Measurements from ENCODE around the gene NCBP3.

NCBP3 gene

GRCh38 chr17:3761036-3761917 is 84.8 kb downstream of the NCBP3 start:
- TF ChIP-seq MYC (IDR thresholded peaks at IDR 0.05; ENCODE audit: low read depth, low read length): no peak
- H3K4me3 ChIP-seq (ENCODE audit: low read depth, low read length): no peak overlapping the region
- no peak for DNase-seq (ENCODE audit: low read depth)

GRCh38 chr17:3759597-3760216 is 86.3 kb downstream of the NCBP3 start:
- no peak overlapping the region for H3K4me3 ChIP-seq (ENCODE audit: low read depth, low read length)
- DNase-seq (ENCODE audit: low read depth): no peak
- TF ChIP-seq POLR2A (IDR thresholded peaks at IDR 0.05; ENCODE audit: extremely low read depth, insufficient read length) (no peak), MAX (IDR thresholded peaks at IDR 0.05; ENCODE audit: low read depth, low read length) (no peak), CTCF (IDR thresholded peaks at IDR 0.05; ENCODE audit: low read depth, low read length) (no peak), MYC (IDR thresholded peaks at IDR 0.05; ENCODE audit: low read depth, low read length) (no peak)

- TF ChIP-seq MYC (IDR thresholded peaks at IDR 0.05; ENCODE audit: low read depth, low read length) (no peak), MAX (IDR thresholded peaks at IDR 0.05; ENCODE audit: low read depth, low read length) (no peak), CTCF (IDR thresholded peaks at IDR 0.05; ENCODE audit: low read depth, low read length) (no peak), POLR2A (IDR thresholded peaks at IDR 0.05; ENCODE audit: extremely low read depth, insufficient read length) (no peak)
- DNase-seq (ENCODE audit: low read depth): no peak
- H3K4me3 ChIP-seq (ENCODE audit: low read depth, low read length): no peak overlapping the region
Measured at GRCh38 chr17:3755335-3756030, 90.6 kb downstream of the NCBP3 start.

GRCh38 chr17:3754458-3755334 is 91.3 kb downstream of the NCBP3 start:
- H3K4me3 ChIP-seq (ENCODE audit: low read depth, low read length): no peak overlapping the region
- DNase-seq (ENCODE audit: low read depth): no peak
- TF ChIP-seq CTCF (IDR thresholded peaks at IDR 0.05; ENCODE audit: low read depth, low read length): no peak
- no peak for TF ChIP-seq MAX (IDR thresholded peaks at IDR 0.05; ENCODE audit: low read depth, low read length)
- TF ChIP-seq POLR2A (IDR thresholded peaks at IDR 0.05; ENCODE audit: extremely low read depth, insufficient read length): no peak
- TF ChIP-seq MYC (IDR thresholded peaks at IDR 0.05; ENCODE audit: low read depth, low read length): no peak

GRCh38 chr17:3754066-3754457 is 92.0 kb downstream of the NCBP3 start:
- TF ChIP-seq MYC (IDR thresholded peaks at IDR 0.05; ENCODE audit: low read depth, low read length): no peak
- no peak for TF ChIP-seq POLR2A (IDR thresholded peaks at IDR 0.05; ENCODE audit: extremely low read depth, insufficient read length)
- no peak for TF ChIP-seq CTCF (IDR thresholded peaks at IDR 0.05; ENCODE audit: low read depth, low read length)
- DNase-seq (ENCODE audit: low read depth): no peak
- H3K4me3 ChIP-seq (ENCODE audit: low read depth, low read length): no peak overlapping the region
